Hematopoietic multipotent progenitor cell treated with erythropoietin and hydrocortisone succinate and interleukin-3 and kit ligand, for 17 days (in vitro differentiated cells): ENCODE data around the gene FGB.
"Not testable (repeated sequence)": the region's sequence is repeated elsewhere in the genome, so short reads cannot be mapped to it uniquely, and the experiment has no call there.

Experiments
- DNase-seq: peaks from one replicate; pipeline ENCODE4 v3.0.0-alpha.2; 2015; ENCODE audit warnings: low spot score

Gene FGB

GRCh38 chr4:154566639-154567204 is 3.9 kb downstream of the FGB start:
- DNase-seq = no peak

- DNase-seq = no peak
Measured at GRCh38 chr4:154569028-154569427, 6.2 kb downstream of the FGB start.

GRCh38 chr4:154569584-154569983 is 6.8 kb downstream of the FGB start:
- DNase-seq = no peak

- DNase-seq = no peak
Measured at GRCh38 chr4:154573190-154573870, 10.5 kb downstream of the FGB start.

GRCh38 chr4:154574311-154574710 is 11.5 kb downstream of the FGB start:
- no peak for DNase-seq

GRCh38 chr4:154577324-154577723 is 14.5 kb downstream of the FGB start:
- DNase-seq = no peak

GRCh38 chr4:154578919-154579318 is 16.1 kb downstream of the FGB start:
- no peak for DNase-seq

- DNase-seq = no peak
Measured at GRCh38 chr4:154579927-154580326, 17.1 kb downstream of the FGB start.

- DNase-seq = no peak
Measured at GRCh38 chr4:154582723-154583122, 19.9 kb downstream of the FGB start.

GRCh38 chr4:154583230-154583629 is 20.4 kb downstream of the FGB start:
- DNase-seq = no peak

- DNase-seq = no peak
Measured at GRCh38 chr4:154583677-154584076, 20.9 kb downstream of the FGB start.

- no peak for DNase-seq
Measured at GRCh38 chr4:154584259-154584658, 21.4 kb downstream of the FGB start.

GRCh38 chr4:154585369-154586018 is 22.7 kb downstream of the FGB start:
- DNase-seq = no peak

- no peak for DNase-seq
Measured at GRCh38 chr4:154586296-154587033, 23.7 kb downstream of the FGB start.

GRCh38 chr4:154588198-154588597 is 25.4 kb downstream of the FGB start:
- no peak for DNase-seq

- DNase-seq = no peak
Measured at GRCh38 chr4:154589296-154590197, 26.7 kb downstream of the FGB start.

- no peak for DNase-seq
Measured at GRCh38 chr4:154590329-154591006, 27.7 kb downstream of the FGB start, which contains the start of gene FGA. FGA (minus strand) TSS chr4:154590742; CDS start chr4:154590687, 55 bp downstream.

GRCh38 chr4:154591890-154592289 is 29.1 kb downstream of the FGB start:
- no peak for DNase-seq

GRCh38 chr4:154593868-154594267 is 31.1 kb downstream of the FGB start:
- no peak for DNase-seq

- DNase-seq = not testable (repeated sequence)
Measured at GRCh38 chr4:154594343-154594742, 31.5 kb downstream of the FGB start.

GRCh38 chr4:154595807-154596206 is 33.0 kb downstream of the FGB start:
- DNase-seq = no peak
